Neural cell (in vitro differentiated cells): ENCODE results near the gene MCHR2. TPM values are rescaled to one million over a fixed set of nuclear protein-coding genes. Genes with fewer than 3 reads are reported as not detected.

Experiments
- H2AFZ ChIP-seq: fragments of 200-600, 300-800 bp; sonication (generic), shearing (Covaris generic); 2 replicates; pipeline ENCODE4 v1.6.0; 2014; ENCODE audit warnings: low read depth, mild to moderate bottlenecking, antibody characterized with exemption, low read length, moderate library complexity
- H3F3A ChIP-seq: fragments of 200-600 bp; shearing (Covaris generic); 2 replicates; pipeline ENCODE4 v1.6.1; 2016; ENCODE audit warnings: mild to moderate bottlenecking, moderate library complexity, mixed read lengths, antibody characterized with exemption, low read length; ENCODE audit not compliant: insufficient read depth, poor library complexity, severe bottlenecking
- H3K27ac ChIP-seq: fragments of 200-600, 300-800 bp; sonication (generic), shearing (Covaris generic); 2 replicates; pipeline ENCODE4 v1.5.1; 2014; ENCODE audit warnings: mild to moderate bottlenecking, low read length, moderate library complexity
- H3K27me3 ChIP-seq: fragments of 300-800, 200-600 bp; sonication (generic), shearing (Covaris generic); 2 replicates; pipeline ENCODE4 v1.6.0; 2014; ENCODE audit warnings: mild to moderate bottlenecking, low read depth, low read length, moderate library complexity; ENCODE audit not compliant: insufficient read depth
- H3K36me3 ChIP-seq: fragments of 300-800, 200-600 bp; sonication (generic), shearing (Covaris generic); 2 replicates; pipeline ENCODE4 v1.5.1; 2014; ENCODE audit warnings: mild to moderate bottlenecking, antibody characterized with exemption, low read length, moderate library complexity; ENCODE audit not compliant: insufficient read depth
- H3K4me2 ChIP-seq: fragments of 300-800, 200-600 bp; sonication (generic), shearing (Covaris generic); 2 replicates; pipeline ENCODE4 v1.6.0; 2014; ENCODE audit warnings: mild to moderate bottlenecking, low read length
- H3K4me3 ChIP-seq: fragments of 300-800, 200-600 bp; sonication (generic), shearing (Covaris generic); 2 replicates; pipeline ENCODE4 v1.5.1; 2014; ENCODE audit warnings: mild to moderate bottlenecking, low read length, moderate library complexity
- H3K79me2 ChIP-seq: fragments of 200-600 bp; shearing (Covaris generic); replicated peaks from 2 replicates; pipeline ENCODE4 v1.6.0; 2014; ENCODE audit warnings: mild to moderate bottlenecking, low read length, moderate library complexity; ENCODE audit not compliant: insufficient read depth
- H3K9ac ChIP-seq: fragments of 300-800, 200-600 bp; sonication (generic), shearing (Covaris generic); 2 replicates; pipeline ENCODE4 v1.6.1; 2016; ENCODE audit warnings: mild to moderate bottlenecking, low read length, mixed read lengths
- H3K9me2 ChIP-seq: fragments of 200-600 bp; shearing (Covaris generic); 2 replicates; pipeline ENCODE4 v1.6.1; 2016; ENCODE audit warnings: mild to moderate bottlenecking, low read length, mixed read lengths; ENCODE audit not compliant: insufficient read depth
- H3K9me3 ChIP-seq: fragments of 200-600, 300-800 bp; sonication (generic), shearing (Covaris generic); 2 replicates; pipeline ENCODE4 v1.6.1; 2016; ENCODE audit warnings: mild to moderate bottlenecking, mixed run types, low read length, moderate library complexity, mixed read lengths
- H4K20me1 ChIP-seq: fragments of 200-600 bp; shearing (Covaris generic); 2 replicates; pipeline ENCODE4 v1.6.1; 2016; ENCODE audit warnings: mild to moderate bottlenecking, mixed run types; ENCODE audit not compliant: insufficient read depth
- CTCF ChIP-seq: fragments of 450-650 bp; IDR thresholded peaks from 2 replicates; pipeline ENCODE4 v1.5.1; 2014; ENCODE audit warnings: antibody characterized with exemption, mild to moderate bottlenecking, moderate library complexity; ENCODE audit not compliant: poor library complexity, severe bottlenecking
- EP300 ChIP-seq: fragments of 450-650 bp; conservative IDR thresholded peaks from 2 replicates; pipeline ENCODE4 v1.6.1; 2014; ENCODE audit warnings: antibody characterized with exemption, mild to moderate bottlenecking, moderate library complexity; ENCODE audit not compliant: poor library complexity, severe bottlenecking
- EZH2 ChIP-seq: fragments of 200-600, 300-800 bp; shearing (Covaris generic), sonication (generic); IDR thresholded peaks from 2 replicates; pipeline ENCODE4 v1.6.1; 2014; ENCODE audit warnings: antibody characterized with exemption, low read length, borderline replicate concordance, mild to moderate bottlenecking; ENCODE audit not compliant: insufficient read depth, poor library complexity, severe bottlenecking
- MXI1 ChIP-seq: fragments of 450-650 bp; conservative IDR thresholded peaks from 2 replicates; pipeline ENCODE4 v1.6.1; 2014; ENCODE audit warnings: antibody characterized with exemption, mild to moderate bottlenecking; ENCODE audit not compliant: poor library complexity, severe bottlenecking
- POLR2AphosphoS5 ChIP-seq: IDR thresholded peaks from 2 replicates; pipeline ENCODE4 v1.6.1; 2012
- RAD21 ChIP-seq: fragments of 450-650 bp; conservative IDR thresholded peaks from 2 replicates; pipeline ENCODE4 v1.6.1; 2014; ENCODE audit warnings: antibody characterized with exemption, mild to moderate bottlenecking, moderate library complexity
- REST ChIP-seq: IDR thresholded peaks from 2 replicates; pipeline ENCODE4 v1.6.1; 2012; ENCODE audit warnings: borderline replicate concordance
- SMC3 ChIP-seq: fragments of 450-650 bp; conservative IDR thresholded peaks from 2 replicates; pipeline ENCODE4 v1.6.1; 2014; ENCODE audit warnings: antibody characterized with exemption, mild to moderate bottlenecking, moderate library complexity; ENCODE audit not compliant: poor library complexity
- TAF1 ChIP-seq: IDR thresholded peaks from 2 replicates; pipeline ENCODE4 v1.6.1; 2012; ENCODE audit warnings: low read depth
- polyA plus RNA-seq: library from polyadenylated mRNA; depleted of rRNA; stranded (reverse); fragments of >200 nt; gene quantifications from 2 replicates; pipeline ENCODE4 v1.2.3, GENCODE V29; 2014

Gene MCHR2
- polyA plus RNA-seq, 1 donor from 2014 or later, result not detected

- Histone ChIP-seq H3K27ac (no peak overlapping the region), H3K79me2 (no peaks in the 10 kb centered on the region), H3K9ac (no peak overlapping the region), H3K4me2 (no peak overlapping the region), H3K4me3 (no peak overlapping the region), H3K36me3 (no peaks in the 10 kb centered on the region), H3F3A (no peaks in the 10 kb centered on the region), H3K9me2 (no peaks in the 10 kb centered on the region), H3K9me3 (no peaks in the 10 kb centered on the region), H3K27me3 (no peaks in the 10 kb centered on the region), H2AFZ (no peak overlapping the region), H4K20me1 (no peaks in the 10 kb centered on the region)
- no peak for TF ChIP-seq POLR2AphosphoS5
- TF ChIP-seq MXI1, result no peak
- no peak for TF ChIP-seq CTCF
- TF ChIP-seq EZH2, result no peak
- no peak for TF ChIP-seq RAD21
- TF ChIP-seq TAF1, result no peak
- no peak for TF ChIP-seq SMC3
- no peak for TF ChIP-seq REST
- no peak for TF ChIP-seq EP300
These were observed 122.4 kb downstream of the MCHR2 start for GRCh38 chr6:99871641-99872040.
